Panc1 (cell line): Measurements from ENCODE around the gene GPS2. TPM values are rescaled to one million over a fixed set of nuclear protein-coding genes. Genes with fewer than 3 reads are reported as not detected.

Source experiments
- ATAC-seq: fragments of 200-7000 bp; cut with Tn5 transposase; 2 replicates; pipeline ENCODE4 v1.9.1; 2020; ENCODE audit warnings: mild to moderate bottlenecking, moderate library complexity
- BruUV-seq: library from RNA; stranded (reverse); fragments of 400-500 nt; replicated peaks from 2 replicates; lab custom pipeline; 2021; lab: Mats Ljungman, UMichigan
- CTCF ChIA-PET: fragments of 300-600 bp; sonication (Branson Sonifier 250); formaldehyde crosslinking; loops from one replicate; lab custom pipeline; 2022; ENCODE audit warnings: antibody characterized with exemption; lab: Charles Lee
- POLR2A ChIA-PET: fragments of 300-600 bp; sonication (Branson Sonifier 250); formaldehyde crosslinking; loops from one replicate; lab custom pipeline; 2022; ENCODE audit warnings: antibody characterized with exemption; lab: Charles Lee
- DNase-seq: peaks from one replicate; pipeline ENCODE4 v3.0.0-alpha.2; 2010; ENCODE audit warnings: low read depth, low spot score
- H3K27ac ChIP-seq: 2 replicates; pipeline ENCODE4 v1.5.1; 2011; ENCODE audit warnings: mild to moderate bottlenecking, low read length, inconsistent platforms
- H3K27me3 ChIP-seq: fragments of 200-500 bp; sonication (Bioruptor generic); 2 replicates; pipeline ENCODE4 v1.6.0; 2014; ENCODE audit warnings: low read length, inconsistent platforms; ENCODE audit not compliant: control insufficient read depth, insufficient read depth
- H3K36me3 ChIP-seq: fragments of 200-500 bp; sonication (Bioruptor generic); 2 replicates; pipeline ENCODE4 v1.5.1; 2014; ENCODE audit warnings: inconsistent platforms, mild to moderate bottlenecking, low read length, moderate library complexity; ENCODE audit not compliant: control insufficient read depth, insufficient read depth
- H3K4me1 ChIP-seq: 2 replicates; pipeline ENCODE4 v1.5.1; 2011; ENCODE audit warnings: inconsistent platforms, mild to moderate bottlenecking, low read length, moderate library complexity; ENCODE audit not compliant: control insufficient read depth, insufficient read depth
- H3K4me3 ChIP-seq, 2 experiments: 2 replicates each; pipeline ENCODE4 v1.5.1; 2011 to 2012; ENCODE audit warnings: low read depth in 2 of 2, low read length in 2 of 2, mild to moderate bottlenecking in 2 of 2, inconsistent platforms in 1 of 2, moderate library complexity in 1 of 2
- H3K9me3 ChIP-seq: fragments of 200-500 bp; sonication (Bioruptor generic); 2 replicates; pipeline ENCODE4 v1.5.1; 2014; ENCODE audit warnings: low read depth, mild to moderate bottlenecking, inconsistent platforms, low read length, moderate library complexity; ENCODE audit not compliant: control insufficient read depth, insufficient read depth
- CTCF ChIP-seq: fragments of 450-650 bp; IDR thresholded peaks from 2 replicates; pipeline ENCODE4 v1.5.1; 2017; ENCODE audit warnings: mild to moderate bottlenecking
- POLR2AphosphoS5 ChIP-seq: IDR thresholded peaks from 2 replicates; pipeline ENCODE4 v1.6.1; 2012; ENCODE audit warnings: mild to moderate bottlenecking, low read depth, low read length, moderate library complexity
- REST ChIP-seq, 2 experiments: IDR thresholded peaks; 2 replicates each; pipeline ENCODE4 v1.6.1; 2011 to 2012; ENCODE audit warnings: low read depth in 2 of 2, control low read depth in 1 of 2, low read length in 1 of 2, mild to moderate bottlenecking in 1 of 2, moderate library complexity in 1 of 2; ENCODE audit not compliant: insufficient read depth in 1 of 2
- SIN3A ChIP-seq: IDR thresholded peaks from 2 replicates; pipeline ENCODE4 v1.6.1; 2012; ENCODE audit warnings: low read depth, mild to moderate bottlenecking, low read length, moderate library complexity, borderline replicate concordance; ENCODE audit not compliant: insufficient read depth
- TCF7L2 ChIP-seq: IDR thresholded peaks from 2 replicates; pipeline ENCODE4 v1.6.1; 2011; ENCODE audit warnings: mild to moderate bottlenecking, low read depth, low read length, inconsistent platforms
- in situ Hi-C: cut with HindIII; loops from 2 replicates; pipeline ENCODE4 v1.10.0; 2016; ENCODE audit warnings: low sequenced_read_pairs, low pct_unique_long_range_greater_than_20kb
- intact Hi-C: fragments of 100-400 bp; cut with micrococcal nuclease; formaldehyde crosslinking; loops from one replicate; pipeline ENCODE4 v1.10.0; 2022; ENCODE audit not compliant: unreplicated experiment
- total RNA-seq: library from RNA; stranded (reverse); gene quantifications from one replicate; pipeline ENCODE4 v1.2.1, GENCODE V29; 2021; ENCODE audit not compliant: unreplicated experiment

GPS2 gene
- total RNA-seq, 1 experiment from 2014 or later, result 96.6 TPM

GRCh38 chr17:7329374-7329996 lies 14.3 kb upstream of the GPS2 start:
- TF ChIP-seq CTCF (no peak), POLR2AphosphoS5 (peak; percentile 75; the same call in 1 of the 2 replicates), TCF7L2 (no peak), REST (IDR thresholded peaks at IDR 0.05; ENCODE audit: insufficient read depth in 1 of 2, low read depth in 2 of 2, low read length in 1 of 2) (no peak; a peak in 1 of 4 replicates), SIN3A (peak; percentile 49; the same call in 1 of the 2 replicates)
- peak; percentile 84 for ATAC-seq
- intact Hi-C loops, result no loop called here
- ChIA-PET CTCF (interaction anchor here (0.6 to 0.7 kb wide), 4 partner anchors 17 to 189 kb away, joined by 3 to 5 read pairs (median 3); no protein-coding TSS in a partner anchor), POLR2A (interaction anchor here (0.5 to 1.1 kb wide), 6 partner anchors 16 to 698 kb away, joined by 3 to 5 read pairs (median 3); partner anchors contain the start of gene ZBTB4)
- Histone ChIP-seq H3K36me3 (no peaks in the 10 kb centered on the region; the same call in 1 of the 2 replicates), H3K9me3 (no peaks in the 10 kb centered on the region), H3K4me3 (peak overlapping the region; percentile 81 to 90), H3K27ac (peak overlapping the region; percentile 89), H3K4me1 (peaks cover 7% of the 10 kb centered on the region), H3K27me3 (no peaks in the 10 kb centered on the region)
- BruUV-seq, result no TSS peak
- peak; percentile 96 for DNase-seq
- in situ Hi-C loops, result no loop called here

- no peak for DNase-seq
- no peaks in the 10 kb centered on the region; the same call in 1 of the 2 replicates for H3K36me3 ChIP-seq
- intact Hi-C loops (no loop called here), in situ Hi-C loops (no loop called here)
- H3K4me1 ChIP-seq, result peaks cover 7% of the 10 kb centered on the region
- ChIA-PET CTCF (interaction anchor here (0.6 to 0.7 kb wide), 2 partner anchors 39 to 190 kb away, joined by 3 to 5 read pairs; no protein-coding TSS in a partner anchor), POLR2A (interaction anchor here (0.9 kb wide), 1 partner anchor 21 kb away, joined by 3 read pairs; no protein-coding TSS in a partner anchor)
- H3K4me3 ChIP-seq, result peak within 1 kb of the TSS; percentile 81 to 90
- TF ChIP-seq CTCF (no peak), POLR2AphosphoS5 (no peak), SIN3A (no peak), REST (IDR thresholded peaks at IDR 0.05; ENCODE audit: insufficient read depth in 1 of 2, low read depth in 2 of 2, low read length in 1 of 2) (no peak), TCF7L2 (no peak)
- H3K27me3 ChIP-seq, result no peaks in the 10 kb centered on the region
- peak; percentile 35 for ATAC-seq
- H3K9me3 ChIP-seq, result no peaks in the 10 kb centered on the region
- no TSS peak for BruUV-seq
- peak within 1 kb of the TSS; percentile 90 for H3K27ac ChIP-seq
Observed at GRCh38 chr17:7328840-7329373, 13.7 kb upstream of the GPS2 start, which contains the start of gene NEURL4. TSS of gene NEURL4 (minus strand) at chr17:7329335. CDS start at chr17:7329312, 23 bp downstream.
